Liver (tissue), 10 donors: ENCODE measurements around the gene TMEM9B. TPM values are rescaled to one million over a fixed set of nuclear protein-coding genes. Genes with fewer than 3 reads are reported as not detected.

ENCODE experiments used
- DNase-seq: peaks from one replicate; pipeline ENCODE4 v3.0.0-alpha.2; 2017; ENCODE audit warnings: low spot score
- H3K27ac ChIP-seq, 2 donors: one replicate each; pipeline ENCODE4 v1.7.0; 2013; ENCODE audit warnings: inconsistent platforms in 2 of 2, low read length in 2 of 2, control low read depth in 1 of 2, low read depth in 1 of 2, mild to moderate bottlenecking in 1 of 2
- H3K27me3 ChIP-seq, 4 donors: one replicate each; pipeline versions ENCODE4 v1.6.1 to v1.7.0; 2013; ENCODE audit warnings: low read length in 3 of 4, inconsistent platforms in 1 of 4, mild to moderate bottlenecking in 1 of 4, moderate library complexity in 1 of 4; ENCODE audit not compliant: control insufficient read depth in 4 of 4, insufficient read depth in 4 of 4
- H3K36me3 ChIP-seq, 4 donors: one replicate each; pipeline versions ENCODE4 v1.6.1 to v1.7.0; 2013; ENCODE audit warnings: low read length in 3 of 4, mild to moderate bottlenecking in 3 of 4, low read depth in 1 of 4, moderate library complexity in 1 of 4; ENCODE audit not compliant: control insufficient read depth in 4 of 4, insufficient read depth in 3 of 4
- H3K4me1 ChIP-seq, 4 donors: one replicate each; pipeline versions ENCODE4 v1.6.1 to v1.7.0; 2013; ENCODE audit warnings: low read length in 3 of 4, mild to moderate bottlenecking in 3 of 4, moderate library complexity in 1 of 4; ENCODE audit not compliant: control insufficient read depth in 4 of 4, insufficient read depth in 4 of 4
- H3K4me3 ChIP-seq, 3 donors: one replicate each; pipeline versions ENCODE4 v1.6.1 to v1.7.0; 2013; ENCODE audit warnings: low read length in 3 of 3, control low read depth in 1 of 3, low read depth in 1 of 3, mild to moderate bottlenecking in 1 of 3
- H3K9ac ChIP-seq, 2 donors: one replicate each; pipeline ENCODE4 v1.7.0; 2013; ENCODE audit warnings: low read length in 2 of 2, mild to moderate bottlenecking in 2 of 2, moderate library complexity in 2 of 2, control low read depth in 1 of 2, low read depth in 1 of 2
- H3K9me3 ChIP-seq, 4 donors: one replicate each; pipeline versions ENCODE4 v1.6.1 to v1.7.0; 2013; ENCODE audit warnings: low read length in 3 of 4; ENCODE audit not compliant: control insufficient read depth in 4 of 4
- FOXA1 ChIP-seq: IDR thresholded peaks from 2 replicates; pipeline ENCODE4 v1.6.1; 2016; ENCODE audit warnings: antibody characterized with exemption
- MAX ChIP-seq: IDR thresholded peaks from 2 replicates; pipeline ENCODE4 v1.6.1; 2016; ENCODE audit warnings: antibody characterized with exemption
- SP1 ChIP-seq: IDR thresholded peaks from 2 replicates; pipeline ENCODE4 v1.6.1; 2018; ENCODE audit warnings: antibody characterized with exemption, mild to moderate bottlenecking
- ZBTB33 ChIP-seq: IDR thresholded peaks from 2 replicates; pipeline ENCODE4 v1.6.1; 2016; ENCODE audit warnings: antibody characterized with exemption
- WGBS: extraction: QIAGEN DNeasy Blood & Tissue Kit; methylation state at CpG from one replicate; pipeline ENCODE4 v1.1.7; 2013; 5-methylcytosine and 5-hydroxymethylcytosine counted together
- polyA plus RNA-seq, 2 donors: library from polyadenylated mRNA; stranded (reverse) in 1 of 2; unstranded in 1 of 2; fragments of 200-250 nt in 1 of 2; fragments of >200 nt in 1 of 2; fragmentation: Nextera tagmentation in 1 of 2; extraction: Ambion mirVana in 1 of 2; gene quantifications; one replicate each; pipeline versions ENCODE4 v1.2.1 to v1.2.3, GENCODE V29; 2013 to 2015
- small RNA-seq: library from RNA; depleted of rRNA; stranded (forward); fragments of <200 nt; gene quantifications from one replicate; pipeline ENCODE3, GENCODE V24; 2014
- total RNA-seq, 2 donors: library from RNA; depleted of rRNA; stranded (reverse); fragments of >200 nt; gene quantifications; one replicate each; pipeline ENCODE4 v1.2.3, GENCODE V29; 2014
- donor health status: healthy.
- donor health status: healthy.
- donor health status: healthy.
- donor health status: healthy.
- donor health status: healthy.

The TMEM9B gene
- total and polyA plus RNA-seq, 4 donors: 17.0 to 23.9 (median 19.5) TPM

GRCh38 chr11:8905528-8906165 lies 58.6 kb downstream of the TMEM9B start:
- H3K36me3 ChIP-seq: no peaks in the 10 kb centered on the region

GRCh38 chr11:8899119-8899753 lies 65.0 kb downstream of the TMEM9B start:
- TF ChIP-seq ZBTB33 (no peak), MAX (no peak), FOXA1 (no peak)
- no peaks in the 10 kb centered on the region for H3K36me3 ChIP-seq
- H3K4me1 ChIP-seq: peaks cover 0 to 1% (median 0%) of the 10 kb centered on the region in 4 donors
- no peak for DNase-seq
- H3K9me3 ChIP-seq: peaks cover 0 to 9% (median 2%) of the 10 kb centered on the region in 4 donors
- H3K4me3 ChIP-seq: no peak overlapping the region
- H3K27me3 ChIP-seq: no peaks in the 10 kb centered on the region
- no peak overlapping the region for H3K9ac ChIP-seq
- no peak overlapping the region for H3K27ac ChIP-seq

More at GRCh38 chr11:8905528-8906165, 58.6 kb downstream of the TMEM9B start:
- Histone ChIP-seq H3K27ac (no peak overlapping the region), H3K9me3 (no peaks in the 10 kb centered on the region), H3K4me1 (peaks cover 0 to 8% (median 4%) of the 10 kb centered on the region in 4 donors), H3K27me3 (no peaks in the 10 kb centered on the region), H3K4me3 (no peak overlapping the region), H3K9ac (no peak overlapping the region)
- TF ChIP-seq SP1 (no peak), FOXA1 (no peak)
- no peak for DNase-seq
- 93% methylated on average over 5 of the region's 5 CpGs for WGBS

Small RNA genes within 50 kb of the gene (small RNA-seq; reads per million reads assigned to genes)
- gene RF00019: not detected

Other genes with a start within 250 kb of the TMEM9B start
- gene AKIP1, start 53.3 kb downstream of the TMEM9B start, total RNA-seq: 10 to 100 TPM in 1 of 2 donors, 1 to 10 TPM in 1; 9.3 to 10.1 TPM
- 10 to 100 TPM in 1 of 2 donors, 1 to 10 TPM in 1; 9.7 to 12.3 TPM for gene AKIP1, start 53.3 kb downstream of the TMEM9B start, polyA plus RNA-seq
- not detected for gene C11orf16, start 31.5 kb downstream of the TMEM9B start, total RNA-seq
- not detected for gene C11orf16, start 31.5 kb downstream of the TMEM9B start, polyA plus RNA-seq
- not detected for gene ASCL3, start 21.4 kb downstream of the TMEM9B start, total RNA-seq
- not detected for gene ASCL3, start 21.4 kb downstream of the TMEM9B start, polyA plus RNA-seq
- 1 to 10 TPM in 1 of 2 donors, under 1 TPM in 1; under 0.01 to 1.0 TPM for gene NRIP3, start 39.6 kb upstream of the TMEM9B start, total RNA-seq
- gene NRIP3, start 39.6 kb upstream of the TMEM9B start, polyA plus RNA-seq: under 1 TPM in 1 of 2 donors, not detected in 1; 0.07 TPM
- gene SCUBE2, start 127.2 kb upstream of the TMEM9B start, total RNA-seq: 1 to 10 TPM in 1 of 2 donors, under 1 TPM in 1; 0.14 to 1.4 TPM
- under 1 TPM in 1 of 2 donors, not detected in 1; 0.42 TPM for gene SCUBE2, start 127.2 kb upstream of the TMEM9B start, polyA plus RNA-seq